Mesenchymal stem cell (in vitro differentiated cells and primary cell): Measurements from ENCODE around the gene UNC119B.
A peak's percentile ranks its signal among the peaks of the same experiment; 100 is the strongest.

ENCODE experiments used
- DNase-seq: peaks from one replicate; pipeline ENCODE4 v3.0.0-alpha.2; 2013
- H2AFZ ChIP-seq: one replicate; pipeline ENCODE4 v1.6.1; 2013; ENCODE audit warnings: low read depth, mild to moderate bottlenecking, control low read depth, inconsistent platforms, low read length, moderate library complexity
- H2AK5ac ChIP-seq: 2 replicates; pipeline ENCODE4 v1.6.1; 2013; ENCODE audit warnings: low read length, moderate library complexity, mild to moderate bottlenecking, inconsistent platforms; ENCODE audit not compliant: severe bottlenecking
- H2BK120ac ChIP-seq: one replicate; pipeline ENCODE4 v1.6.1; 2013; ENCODE audit warnings: low read depth, mild to moderate bottlenecking, inconsistent platforms, low read length, moderate library complexity
- H2BK12ac ChIP-seq, 2 experiments: one replicate each; pipeline ENCODE4 v1.6.1; 2013; ENCODE audit warnings: inconsistent platforms in 2 of 2, low read length in 2 of 2, mild to moderate bottlenecking in 2 of 2, moderate library complexity in 2 of 2, control low read depth in 1 of 2
- H2BK15ac ChIP-seq: one replicate; pipeline ENCODE4 v1.6.1; 2013; ENCODE audit warnings: mild to moderate bottlenecking, low read depth, inconsistent platforms; ENCODE audit not compliant: poor library complexity, severe bottlenecking
- H2BK5ac ChIP-seq: 2 replicates; pipeline ENCODE4 v1.6.1; 2013; ENCODE audit warnings: low read depth, mild to moderate bottlenecking, low read length, control low read depth, inconsistent platforms; ENCODE audit not compliant: poor library complexity, severe bottlenecking
- H3K14ac ChIP-seq, 2 experiments: one replicate each; pipeline ENCODE4 v1.6.1; 2013; ENCODE audit warnings: inconsistent platforms in 2 of 2, low read length in 2 of 2, control low read depth in 1 of 2, mild to moderate bottlenecking in 1 of 2, moderate library complexity in 1 of 2
- H3K18ac ChIP-seq, 2 experiments: one replicate each; pipeline ENCODE4 v1.6.1; 2013; ENCODE audit warnings: inconsistent platforms in 2 of 2, low read length in 2 of 2, control low read depth in 1 of 2, low read depth in 1 of 2, mild to moderate bottlenecking in 1 of 2
- H3K23ac ChIP-seq, 2 experiments: one replicate each; pipeline ENCODE4 v1.6.1; 2013; ENCODE audit warnings: inconsistent platforms in 2 of 2, low read length in 2 of 2, mild to moderate bottlenecking in 2 of 2, moderate library complexity in 2 of 2, control low read depth in 1 of 2
- H3K27ac ChIP-seq: 2 replicates; pipeline ENCODE4 v1.5.1; 2013; ENCODE audit warnings: mild to moderate bottlenecking, moderate library complexity, low read length, control low read depth, inconsistent platforms; ENCODE audit not compliant: poor library complexity, severe bottlenecking
- H3K27me3 ChIP-seq, 2 experiments: 2 replicates each; pipeline versions ENCODE4 v1.6.1 to v1.7.0; 2013; ENCODE audit warnings: low read length in 2 of 2, mild to moderate bottlenecking in 2 of 2, moderate library complexity in 2 of 2, control low read depth in 1 of 2, inconsistent platforms in 1 of 2; ENCODE audit not compliant: control insufficient read depth in 1 of 2, insufficient read depth in 1 of 2
- H3K36me3 ChIP-seq, 2 experiments: 2 replicates each; pipeline versions ENCODE4 v1.6.1 to v1.7.0; 2013; ENCODE audit warnings: low read length in 2 of 2, control low read depth in 1 of 2, inconsistent platforms in 1 of 2, low read depth in 1 of 2, mild to moderate bottlenecking in 1 of 2; ENCODE audit not compliant: insufficient read depth in 2 of 2, control insufficient read depth in 1 of 2
- H3K4ac ChIP-seq, 2 experiments: one replicate each; pipeline ENCODE4 v1.6.1; 2013; ENCODE audit warnings: inconsistent platforms in 2 of 2, low read length in 2 of 2, mild to moderate bottlenecking in 2 of 2, moderate library complexity in 2 of 2, control low read depth in 1 of 2, low read depth in 1 of 2
- H3K4me1 ChIP-seq: 2 replicates; pipeline ENCODE4 v1.6.1; 2013; ENCODE audit warnings: low read depth, low read length, control low read depth; ENCODE audit not compliant: control insufficient read depth, insufficient read depth
- H3K4me2 ChIP-seq: 2 replicates; pipeline ENCODE4 v1.6.1; 2013; ENCODE audit warnings: low read length, mild to moderate bottlenecking, inconsistent platforms; ENCODE audit not compliant: poor library complexity, severe bottlenecking
- H3K4me3 ChIP-seq, 2 experiments: 2 replicates each; pipeline versions ENCODE4 v1.5.1 to v1.7.0; 2013; ENCODE audit warnings: low read length in 2 of 2, mild to moderate bottlenecking in 2 of 2, control low read depth in 1 of 2, low read depth in 1 of 2; ENCODE audit not compliant: insufficient read depth in 1 of 2
- H3K79me1 ChIP-seq: replicated peaks from 2 replicates; pipeline ENCODE4 v1.6.1; 2013; ENCODE audit warnings: mild to moderate bottlenecking, control low read depth, low read length, inconsistent platforms; ENCODE audit not compliant: poor library complexity, severe bottlenecking
- H3K9ac ChIP-seq: 2 replicates; pipeline ENCODE4 v1.7.0; 2013; ENCODE audit warnings: mild to moderate bottlenecking, low read length, moderate library complexity
- H3K9me3 ChIP-seq: 2 replicates; pipeline ENCODE4 v1.7.0; 2013; ENCODE audit warnings: mild to moderate bottlenecking, low read length; ENCODE audit not compliant: control insufficient read depth
- H4K8ac ChIP-seq: one replicate; pipeline ENCODE4 v1.6.1; 2013; ENCODE audit warnings: inconsistent platforms, mild to moderate bottlenecking, low read length, moderate library complexity
- H4K91ac ChIP-seq: one replicate; pipeline ENCODE4 v1.6.1; 2013; ENCODE audit warnings: mild to moderate bottlenecking, low read length, inconsistent platforms
- WGBS: methylation state at CpG from one replicate; pipeline ENCODE4 v1.1.7; 2013; ENCODE audit warnings: mixed read lengths; 5-methylcytosine and 5-hydroxymethylcytosine counted together

UNC119B gene

DNA sequence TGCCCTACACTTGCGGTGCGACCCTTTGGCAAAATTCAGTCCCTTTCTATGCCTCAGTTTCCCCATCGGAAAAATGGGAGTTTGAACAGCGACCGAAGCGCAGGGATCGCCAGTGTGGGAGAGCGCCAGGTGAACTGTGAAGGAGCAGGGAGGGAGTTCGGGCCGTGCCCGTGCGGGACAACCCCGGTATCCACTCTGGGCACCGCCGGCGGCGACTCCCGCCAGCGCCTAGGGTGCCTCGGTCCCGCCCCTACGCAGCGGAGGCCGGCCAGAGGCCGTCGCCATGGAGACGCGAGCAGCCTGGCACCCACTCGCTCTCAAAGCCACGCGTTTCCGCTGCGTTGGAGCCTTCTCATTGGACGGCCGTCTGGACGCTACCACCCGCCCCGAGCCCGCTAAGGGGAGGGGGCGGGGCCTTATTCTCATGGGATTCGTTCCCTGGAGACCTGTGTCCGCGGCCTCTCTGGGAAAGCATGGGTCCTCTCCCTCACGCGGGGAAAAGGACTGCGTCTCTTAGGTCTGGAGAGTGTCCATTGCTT, 24.0 kb upstream of the UNC119B start:
- Histone ChIP-seq H2AFZ (peak overlapping the region; percentile 100), H3K9me3 (no peaks in the 10 kb centered on the region), H4K8ac (peak overlapping the region; percentile 95), H3K27me3 (no peaks in the 10 kb centered on the region), H3K4me2 (peak overlapping the region; percentile 88), H3K18ac (peak overlapping the region; percentile 89 to 98), H2AK5ac (no peak overlapping the region), H3K4me3 (peak overlapping the region; percentile 83 to 91), H4K91ac (peak overlapping the region; percentile 76), H2BK120ac (peak overlapping the region; percentile 94), H3K23ac (peak overlapping the region in 1 of 2 experiments; percentile 97), H2BK15ac (peak overlapping the region; percentile 97), H3K4me1 (peaks cover 6% of the 10 kb centered on the region), H3K79me1 (no peaks in the 10 kb centered on the region), H3K27ac (peak overlapping the region; percentile 99), H3K14ac (peak overlapping the region in 1 of 2 experiments; percentile 98), H2BK5ac (peak overlapping the region; percentile 90), H3K9ac (peak overlapping the region; percentile 95), H2BK12ac (peak overlapping the region in 1 of 2 experiments; percentile 82), H3K36me3 (no peaks in the 10 kb centered on the region), H3K4ac (peak overlapping the region; percentile 94 to 96)
- peak; percentile 98 for DNase-seq
- WGBS = 1% methylated on average over 41 of the region's 46 CpGs

DNA sequence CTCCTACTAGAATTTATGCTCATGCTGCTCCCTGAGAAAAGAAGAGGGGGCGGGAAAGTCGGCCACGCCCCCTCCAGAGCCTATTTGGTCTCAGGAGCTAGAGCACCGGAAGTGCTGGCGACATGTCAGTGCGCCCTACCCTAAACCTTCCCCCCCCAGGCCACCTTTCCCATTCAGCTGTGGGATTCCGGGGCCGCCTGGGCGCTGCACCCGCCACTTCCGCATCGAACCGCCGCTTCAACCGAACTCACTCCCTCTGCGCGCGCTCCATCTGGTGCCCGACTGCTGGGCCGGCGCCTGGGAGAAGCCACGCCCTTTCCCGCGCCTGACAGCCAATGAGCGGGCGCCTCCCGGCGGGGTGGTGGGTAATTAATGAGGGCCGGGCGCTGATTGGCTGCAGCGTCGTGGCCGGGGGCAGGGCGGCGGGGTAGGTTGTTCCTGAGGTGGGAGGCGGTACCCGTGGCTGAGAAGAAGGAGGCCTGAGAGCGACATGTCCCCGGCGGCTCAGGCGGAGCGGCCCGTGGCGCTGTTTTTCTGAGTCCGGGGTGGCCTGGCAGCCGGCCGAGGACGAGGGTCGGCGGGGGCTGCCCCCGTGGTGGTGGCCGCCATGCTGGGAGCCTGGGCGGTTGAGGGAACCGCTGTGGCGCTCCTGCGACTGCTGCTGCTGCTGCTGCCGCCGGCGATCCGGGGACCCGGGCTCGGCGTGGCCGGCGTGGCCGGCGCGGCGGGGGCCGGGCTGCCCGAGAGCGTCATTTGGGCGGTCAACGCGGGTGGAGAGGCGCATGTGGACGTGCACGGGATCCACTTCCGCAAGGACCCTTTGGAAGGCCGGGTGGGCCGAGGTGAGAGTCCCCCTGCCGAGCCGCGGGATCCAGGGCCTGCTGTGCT, 23.3 kb upstream of the UNC119B start, which contains the start of gene MLEC:
MLEC (plus strand) TSS at position 460 of the 888 bp plus-strand sequence; CDS start at position 608, 148 bp downstream.
- Histone ChIP-seq H2BK15ac (peak within 1 kb of the TSS; percentile 97), H2BK12ac (peak within 1 kb of the TSS in 1 of 2 experiments; percentile 82), H2AK5ac (no peak within 1 kb of the TSS), H3K27ac (peak within 1 kb of the TSS; percentile 99), H4K91ac (peak within 1 kb of the TSS; percentile 76), H3K27me3 (no peaks in the 10 kb centered on the region), H4K8ac (peak within 1 kb of the TSS; percentile 95), H3K4me2 (peak within 1 kb of the TSS; percentile 88), H2BK120ac (peak within 1 kb of the TSS; percentile 94), H3K9ac (peak within 1 kb of the TSS; percentile 95), H3K4ac (peak within 1 kb of the TSS; percentile 94 to 96), H3K36me3 (no peaks in the 10 kb centered on the region), H3K14ac (peak within 1 kb of the TSS in 1 of 2 experiments; percentile 98), H3K4me3 (peak within 1 kb of the TSS; percentile 83 to 96), H3K4me1 (peaks cover 6% of the 10 kb centered on the region), H3K79me1 (peaks cover 1% of the 10 kb centered on the region), H2AFZ (peak within 1 kb of the TSS; percentile 100), H3K9me3 (no peaks in the 10 kb centered on the region), H3K23ac (peak within 1 kb of the TSS; percentile 46 to 97), H3K18ac (peak within 1 kb of the TSS; percentile 89 to 98), H2BK5ac (peak within 1 kb of the TSS; percentile 90)
- WGBS = under 1% methylated on average over 73 of the region's 84 CpGs
- DNase-seq = peak; percentile 98

GRCh38 chr12:120687578-120688289, 22.5 kb upstream of the UNC119B start:
- no peaks in the 10 kb centered on the region for H3K9me3 ChIP-seq
- DNase-seq = peak; percentile 58
- H3K18ac ChIP-seq = peak overlapping the region; percentile 79 to 84
- H3K27me3 ChIP-seq = no peaks in the 10 kb centered on the region
- peak overlapping the region; percentile 56 for H3K4me2 ChIP-seq
- H3K14ac ChIP-seq = peak overlapping the region in 1 of 2 experiments; percentile 61
- peak overlapping the region; percentile 73 for H2BK15ac ChIP-seq
- H3K36me3 ChIP-seq = no peaks in the 10 kb centered on the region
- under 1% methylated on average over 31 of the region's 31 CpGs for WGBS
- no peak overlapping the region for H2BK120ac ChIP-seq
- no peak overlapping the region for H4K91ac ChIP-seq
- peak overlapping the region; percentile 42 to 46 for H3K23ac ChIP-seq
- peak overlapping the region; percentile 83 to 96 for H3K4me3 ChIP-seq
- H3K9ac ChIP-seq = peak overlapping the region; percentile 95
- H2BK12ac ChIP-seq = no peak overlapping the region
- H2AK5ac ChIP-seq = no peak overlapping the region
- H3K4me1 ChIP-seq = peaks cover 7% of the 10 kb centered on the region
- no peak overlapping the region for H2BK5ac ChIP-seq
- peaks cover 1% of the 10 kb centered on the region for H3K79me1 ChIP-seq
- H3K4ac ChIP-seq = peak overlapping the region in 1 of 2 experiments; percentile 65
- H3K27ac ChIP-seq = peak overlapping the region; percentile 1
- no peak overlapping the region for H4K8ac ChIP-seq
- H2AFZ ChIP-seq = peak overlapping the region; percentile 29
